Nephron progenitor cell (in vitro differentiated cells): ENCODE results near the gene ZNF750.
A peak's percentile ranks its signal among the peaks of the same experiment; 100 is the strongest.

Experiments
- DNase-seq: peaks from one replicate; pipeline ENCODE4 v3.0.0; 2021
- H3K27ac Mint-ChIP-seq: 2 replicates; pipeline ENCODE4 v1.8.0; 2021; ENCODE audit warnings: mild to moderate bottlenecking, moderate library complexity, mixed read lengths
- H3K27me3 Mint-ChIP-seq: 2 replicates; pipeline ENCODE4 v1.8.0; 2021; ENCODE audit warnings: mild to moderate bottlenecking, low read depth, mixed read lengths; ENCODE audit not compliant: poor library complexity
- H3K36me3 Mint-ChIP-seq: 2 replicates; pipeline ENCODE4 v1.8.0; 2021; ENCODE audit warnings: low read depth, mixed read lengths
- H3K4me1 Mint-ChIP-seq: 2 replicates; pipeline ENCODE4 v1.8.0; 2021; ENCODE audit warnings: mixed read lengths
- H3K4me3 Mint-ChIP-seq: 2 replicates; pipeline ENCODE4 v1.8.0; 2021; ENCODE audit warnings: mild to moderate bottlenecking, moderate library complexity, mixed read lengths
- H3K9me3 Mint-ChIP-seq: 2 replicates; pipeline ENCODE4 v1.8.0; 2021; ENCODE audit warnings: mild to moderate bottlenecking, moderate library complexity, mixed read lengths
- CTCF ChIP-seq: fragments of 200-600 bp; sonication (generic); IDR thresholded peaks from 2 replicates; pipeline ENCODE4 v1.5.0; 2021; ENCODE audit warnings: antibody characterized with exemption

Gene ZNF750

DNA sequence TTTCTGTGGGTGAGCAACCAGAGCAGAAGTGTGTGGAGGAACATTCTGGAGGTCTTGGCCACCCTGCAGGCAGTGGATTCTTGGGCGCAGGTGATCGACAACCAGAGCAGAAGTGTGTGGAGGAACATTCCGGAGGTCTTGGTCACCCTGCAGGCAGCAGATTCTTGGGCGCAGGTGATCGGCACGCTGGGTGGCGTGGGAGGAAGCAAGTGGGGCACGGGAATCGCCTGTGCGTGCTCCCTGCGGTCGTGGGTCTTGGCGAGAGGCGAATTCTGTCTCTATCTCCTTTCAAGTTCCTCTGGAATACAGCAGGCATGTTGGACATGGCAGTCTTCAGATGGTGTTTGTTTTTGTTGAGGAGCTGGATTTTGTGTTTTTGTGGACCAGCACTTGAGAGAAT is 30.7 kb upstream of the ZNF750 start:
- peak overlapping the region; percentile 94 for H3K27ac Mint-ChIP-seq
- no peaks in the 10 kb centered on the region for H3K27me3 Mint-ChIP-seq
- no peaks in the 10 kb centered on the region for H3K9me3 Mint-ChIP-seq
- no peak overlapping the region for H3K4me3 Mint-ChIP-seq
- peaks cover 21% of the 10 kb centered on the region for H3K36me3 Mint-ChIP-seq
- DNase-seq: no peak
- H3K4me1 Mint-ChIP-seq: peaks cover 51% of the 10 kb centered on the region
- no peak for TF ChIP-seq CTCF

DNA sequence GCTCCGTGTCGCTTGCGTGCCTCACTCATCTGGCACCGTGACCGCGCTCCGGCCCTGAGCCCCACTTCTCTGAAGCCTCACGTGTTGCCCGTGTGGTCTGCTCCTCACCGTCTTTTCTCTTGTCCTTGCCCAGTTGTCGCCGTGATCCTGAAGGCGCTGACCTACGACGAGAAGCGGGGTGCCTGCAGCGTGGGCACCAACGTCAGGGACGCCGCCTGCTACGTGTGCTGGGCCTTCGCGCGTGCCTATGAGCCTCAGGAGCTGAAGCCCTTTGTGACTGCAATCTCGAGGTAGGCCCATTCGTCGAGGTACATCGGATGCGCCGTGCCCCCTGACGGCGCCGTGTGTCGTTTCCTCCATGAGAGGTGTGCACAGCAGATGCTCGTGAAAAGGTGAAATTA is 30.3 kb upstream of the ZNF750 start:
- Mint-ChIP-seq H3K36me3 (peaks cover 21% of the 10 kb centered on the region), H3K4me3 (no peak overlapping the region), H3K27ac (peak overlapping the region; percentile 94), H3K4me1 (peaks cover 51% of the 10 kb centered on the region), H3K9me3 (no peaks in the 10 kb centered on the region), H3K27me3 (peaks cover 3% of the 10 kb centered on the region)
- no peak for DNase-seq
- no peak for TF ChIP-seq CTCF

DNA sequence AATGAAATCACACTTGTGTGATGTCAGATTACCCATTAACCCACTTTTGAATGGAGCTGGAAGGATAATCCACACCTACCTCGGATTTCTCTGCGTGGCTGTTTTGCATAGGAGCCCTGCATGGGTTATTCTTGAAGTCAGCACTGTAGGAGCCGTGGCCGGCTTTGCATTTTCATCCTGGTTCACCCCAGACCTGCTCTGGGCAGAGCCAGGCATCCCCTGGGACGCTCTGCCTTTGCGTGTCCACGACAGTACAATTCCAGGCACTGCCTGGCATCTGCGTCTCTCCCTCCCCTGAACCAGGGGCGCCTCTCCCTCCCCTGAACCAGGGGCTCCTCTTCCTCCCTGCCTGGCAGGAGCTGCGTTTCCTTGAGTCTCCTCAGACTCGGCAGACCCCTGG is 29.7 kb upstream of the ZNF750 start:
- H3K27ac Mint-ChIP-seq: peak overlapping the region; percentile 94

GRCh38 chr17:82868715-82869131 is 28.9 kb upstream of the ZNF750 start:
- DNase-seq: no peak
- H3K27ac Mint-ChIP-seq: no peak overlapping the region
- H3K4me3 Mint-ChIP-seq: peak overlapping the region; percentile 0
- H3K4me1 Mint-ChIP-seq: peaks cover 59% of the 10 kb centered on the region
- H3K27me3 Mint-ChIP-seq: peaks cover 3% of the 10 kb centered on the region
- no peak for TF ChIP-seq CTCF
- peaks cover 21% of the 10 kb centered on the region for H3K36me3 Mint-ChIP-seq
- H3K9me3 Mint-ChIP-seq: no peaks in the 10 kb centered on the region

More for the DNA sequence above, 29.7 kb upstream of the ZNF750 start:
- Mint-ChIP-seq H3K4me1 (peaks cover 51% of the 10 kb centered on the region), H3K9me3 (no peaks in the 10 kb centered on the region), H3K27me3 (peaks cover 3% of the 10 kb centered on the region), H3K4me3 (no peak overlapping the region), H3K36me3 (peaks cover 21% of the 10 kb centered on the region)
- TF ChIP-seq CTCF: no peak
- DNase-seq: no peak

GRCh38 chr17:82867763-82868325 is 28.0 kb upstream of the ZNF750 start:
- no peak for TF ChIP-seq CTCF
- DNase-seq: no peak
- Mint-ChIP-seq H3K9me3 (no peaks in the 10 kb centered on the region), H3K27me3 (peaks cover 3% of the 10 kb centered on the region), H3K27ac (peak overlapping the region; percentile 71), H3K4me1 (peaks cover 68% of the 10 kb centered on the region), H3K36me3 (peaks cover 21% of the 10 kb centered on the region), H3K4me3 (no peak overlapping the region)

GRCh38 chr17:82866590-82867191 is 26.9 kb upstream of the ZNF750 start:
- peaks cover 3% of the 10 kb centered on the region for H3K27me3 Mint-ChIP-seq
- peaks cover 16% of the 10 kb centered on the region for H3K36me3 Mint-ChIP-seq
- DNase-seq: no peak
- peak overlapping the region; percentile 92 for H3K27ac Mint-ChIP-seq
- no peaks in the 10 kb centered on the region for H3K9me3 Mint-ChIP-seq
- H3K4me1 Mint-ChIP-seq: peaks cover 80% of the 10 kb centered on the region
- H3K4me3 Mint-ChIP-seq: no peak overlapping the region
- TF ChIP-seq CTCF: no peak
